GM19395 (cell line): Measurements from ENCODE around the gene LARGE1.

Source experiments
- ATAC-seq: cut with Tn5 transposase; IDR thresholded peaks from one replicate; pipeline ENCODE4 v1.9.1; 2021; ENCODE audit warnings: mild to moderate bottlenecking, moderate library complexity; ENCODE audit not compliant: unreplicated experiment

The LARGE1 gene

GRCh38 chr22:33331017-33331416 is 589.3 kb downstream of the LARGE1 start:
- no peak for ATAC-seq

- no peak for ATAC-seq
These were observed 589.7 kb downstream of the LARGE1 start for GRCh38 chr22:33330534-33330933.

DNA sequence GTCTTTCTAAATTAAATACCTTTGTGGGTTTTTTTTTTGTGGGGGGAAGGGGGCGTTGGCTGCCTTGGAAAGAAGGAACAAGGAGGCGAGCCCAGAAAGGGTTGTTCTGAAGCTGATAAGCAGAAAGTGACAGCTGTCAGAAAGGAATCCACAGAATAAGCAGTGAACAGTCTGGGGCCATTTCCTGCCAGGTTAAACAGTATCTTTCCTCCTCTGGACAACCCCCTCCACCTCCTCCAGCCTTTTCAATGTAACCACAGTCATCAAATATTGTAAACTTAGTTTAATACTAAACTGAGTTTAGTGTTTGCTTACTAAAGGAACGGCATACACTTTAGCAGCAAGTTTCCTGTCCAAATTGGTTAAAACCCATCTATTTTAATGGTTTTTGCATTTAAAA is 590.9 kb downstream of the LARGE1 start:
- ATAC-seq = no peak

DNA sequence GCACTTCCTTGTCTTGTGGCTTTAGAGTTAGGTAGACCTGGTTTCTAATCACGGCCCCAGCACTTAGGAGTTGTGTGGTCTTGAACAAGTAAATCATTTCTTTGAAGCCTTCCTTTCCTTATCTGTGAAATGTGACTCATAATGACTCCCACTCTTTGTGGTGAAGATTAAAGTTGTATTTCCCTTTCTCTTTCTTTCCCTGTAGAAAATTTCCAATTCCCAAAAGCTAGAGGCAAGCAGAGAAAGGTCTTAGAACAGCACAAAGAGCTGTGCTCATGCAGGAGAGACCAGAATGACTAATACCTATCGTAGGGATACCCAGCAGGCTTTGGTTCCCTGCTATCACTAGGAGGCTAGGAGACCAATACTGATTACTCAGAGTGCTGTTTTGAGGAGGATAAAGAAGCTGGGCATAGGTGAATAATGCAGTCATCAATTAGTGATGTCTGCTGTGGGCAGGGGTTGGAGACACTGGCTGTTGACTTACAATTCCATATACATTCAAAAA is 591.4 kb downstream of the LARGE1 start:
- ATAC-seq = no peak

DNA sequence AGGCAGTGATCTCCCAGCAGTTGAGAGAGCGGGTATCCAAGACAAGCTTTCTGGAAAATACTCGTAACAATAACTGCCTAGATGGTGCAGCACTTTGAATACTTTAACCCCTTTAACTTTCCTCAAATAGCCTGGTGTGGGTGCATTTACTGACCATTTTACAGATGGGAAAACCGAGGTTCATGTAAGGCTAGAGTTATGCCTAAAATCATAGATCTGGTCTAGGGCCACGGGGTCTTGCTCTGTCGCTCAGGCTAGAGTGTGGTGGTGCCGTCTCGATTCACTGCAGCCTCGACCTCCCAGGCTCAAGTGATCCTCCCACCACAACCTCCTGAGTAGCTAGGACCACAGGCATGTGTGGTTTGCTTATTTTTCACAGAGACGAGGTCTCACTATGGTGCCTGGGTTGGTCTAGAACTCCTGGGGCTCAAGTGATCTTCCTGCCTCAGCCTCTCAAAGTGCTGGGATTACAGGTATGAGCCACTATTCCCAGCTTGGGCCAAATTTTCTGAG is 592.9 kb downstream of the LARGE1 start:
- ATAC-seq = no peak

DNA sequence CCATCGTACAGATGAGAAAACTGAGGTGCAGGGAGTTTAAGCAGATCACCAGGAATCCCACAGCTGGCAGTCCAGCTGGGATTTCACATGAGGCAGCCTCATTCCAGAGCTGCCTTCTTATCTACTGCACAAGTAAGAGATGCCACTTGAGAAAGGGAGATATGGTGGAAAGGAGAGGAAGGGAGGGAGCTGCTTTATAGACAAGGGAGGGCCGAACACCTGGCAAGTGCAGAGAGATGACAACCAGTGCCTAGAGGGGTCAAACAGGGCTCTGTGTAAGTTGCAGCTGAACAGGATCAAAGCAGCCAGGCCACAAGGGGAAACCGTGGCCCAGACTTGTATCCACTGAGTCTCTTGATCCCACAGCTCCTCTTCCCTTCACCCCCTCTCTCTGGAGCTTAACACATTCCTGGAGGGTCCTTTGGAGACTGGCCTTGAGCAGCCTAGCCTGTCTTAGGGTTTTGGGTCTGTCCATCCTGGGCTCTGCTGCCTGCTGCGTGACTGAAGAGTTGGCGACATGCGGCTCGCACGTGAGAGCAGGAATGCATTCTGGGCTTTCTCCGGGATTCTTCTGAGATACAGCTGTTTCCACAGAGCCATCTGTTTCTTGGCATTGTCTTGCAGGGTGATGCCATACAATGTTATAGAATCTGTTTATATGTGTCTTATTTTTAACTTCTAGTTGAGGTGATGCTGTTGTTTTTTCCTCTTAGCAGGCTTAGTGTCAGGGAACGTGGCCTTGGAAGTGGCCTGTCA is 593.6 kb downstream of the LARGE1 start:
- ATAC-seq = no peak

DNA sequence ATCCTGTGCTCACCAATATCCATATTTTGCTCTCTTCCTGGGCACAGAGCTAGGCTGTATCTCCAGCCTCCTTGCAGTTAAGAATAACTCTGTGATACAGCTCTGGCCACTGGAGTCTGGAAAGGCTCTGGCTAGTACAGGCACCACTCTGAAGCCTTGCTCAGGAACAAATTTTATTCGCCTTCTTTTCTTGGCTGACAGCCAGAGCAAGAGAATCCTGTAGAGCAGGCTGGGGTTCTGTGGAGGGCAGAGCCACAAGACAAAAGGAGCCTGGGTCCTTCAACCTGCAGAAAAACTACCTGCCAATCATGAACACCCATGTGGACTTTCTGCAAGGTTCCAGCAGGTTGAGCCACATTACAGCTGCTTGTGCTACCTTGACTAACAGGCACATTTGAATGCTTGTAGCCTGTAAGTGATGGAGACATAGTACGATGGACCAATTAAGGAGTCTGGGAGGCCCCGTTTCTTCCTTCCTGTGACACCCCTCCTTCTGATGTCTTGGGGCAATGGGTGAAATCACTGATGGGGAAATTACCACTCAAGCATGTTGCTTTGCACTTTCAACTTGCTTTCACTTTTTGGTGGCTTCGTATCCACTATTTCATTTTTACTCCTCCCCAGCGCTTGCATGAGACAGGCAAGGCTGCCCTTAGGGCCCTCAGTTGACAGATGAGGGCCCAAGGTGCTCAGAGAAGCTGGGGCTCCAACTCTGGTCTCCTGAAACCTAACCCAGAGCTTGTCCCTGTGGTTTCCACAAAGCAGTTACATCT is 594.9 kb downstream of the LARGE1 start:
- peak; percentile 56 for ATAC-seq

DNA sequence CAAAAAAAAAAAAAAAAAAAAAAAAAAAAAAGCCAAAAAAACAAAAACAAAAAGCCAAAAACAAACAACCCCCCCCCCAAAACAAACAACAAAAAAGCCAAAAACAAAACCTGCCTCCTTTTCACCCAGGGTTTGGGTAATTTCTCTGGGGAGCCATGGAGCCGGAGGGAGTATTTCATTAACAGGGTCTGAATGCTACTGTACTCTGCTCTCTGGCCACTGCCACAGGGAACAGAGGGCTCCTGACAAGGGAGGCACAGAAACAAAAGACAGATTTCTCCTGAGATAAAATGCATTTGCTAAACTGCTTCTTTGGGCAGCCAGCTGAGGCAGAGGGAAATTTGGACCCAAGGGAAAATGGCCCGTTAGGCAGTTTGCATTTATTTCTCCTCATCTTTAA is 596.0 kb downstream of the LARGE1 start:
- no peak for ATAC-seq

DNA sequence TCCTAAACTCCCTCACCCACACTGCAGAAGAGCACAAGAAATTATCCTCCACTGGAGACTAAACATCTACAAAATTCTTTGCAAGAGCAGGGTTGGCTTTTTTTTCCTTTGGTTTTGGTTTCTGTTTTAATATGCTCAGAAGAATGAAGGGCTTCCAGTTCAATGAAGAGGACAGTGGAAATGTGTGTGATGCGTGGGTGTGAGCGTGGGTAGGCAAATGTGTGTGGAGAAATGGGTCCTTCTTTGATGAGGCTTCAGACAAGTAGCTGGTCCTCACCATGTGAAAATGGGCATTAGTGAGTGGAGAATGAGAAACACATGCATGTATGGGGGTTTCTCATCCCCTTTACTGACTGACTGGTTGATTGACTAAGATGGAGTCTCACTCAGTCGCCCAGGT is 598.8 kb downstream of the LARGE1 start:
- ATAC-seq = no peak

- ATAC-seq = no peak
These were observed 604.3 kb downstream of the LARGE1 start for GRCh38 chr22:33315954-33316353.

DNA sequence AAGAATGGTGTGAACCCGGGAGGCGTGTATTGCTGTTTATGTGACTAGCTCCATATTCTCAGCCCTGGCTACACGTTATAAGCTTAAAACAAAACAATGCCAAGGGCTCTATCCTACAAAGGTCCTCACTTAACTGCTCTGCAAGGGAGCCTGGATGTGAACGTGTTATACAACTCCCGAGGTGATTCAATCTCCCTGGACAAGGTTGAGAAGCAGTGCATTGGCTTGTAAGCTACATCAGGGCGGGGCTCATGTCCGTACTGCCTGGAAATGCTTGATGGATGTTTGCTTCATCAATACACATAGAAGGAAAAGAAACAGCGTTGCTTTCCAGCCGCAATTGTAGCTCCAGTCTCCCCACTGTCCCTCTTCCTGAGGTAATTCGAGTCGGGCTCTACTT is 605.2 kb downstream of the LARGE1 start:
- no peak for ATAC-seq

GRCh38 chr22:33314316-33314715 is 606.0 kb downstream of the LARGE1 start:
- ATAC-seq = no peak

- no peak for ATAC-seq
These were observed 617.2 kb downstream of the LARGE1 start for GRCh38 chr22:33303099-33303498.

- ATAC-seq = no peak
These were observed 617.7 kb downstream of the LARGE1 start for GRCh38 chr22:33302549-33302948.

- no peak for ATAC-seq
These were observed 618.2 kb downstream of the LARGE1 start for GRCh38 chr22:33302049-33302545.

- ATAC-seq = no peak
These were observed 620.1 kb downstream of the LARGE1 start for GRCh38 chr22:33300165-33300564.

- ATAC-seq = peak; percentile 83
These were observed 620.9 kb downstream of the LARGE1 start for GRCh38 chr22:33299245-33299956.

DNA sequence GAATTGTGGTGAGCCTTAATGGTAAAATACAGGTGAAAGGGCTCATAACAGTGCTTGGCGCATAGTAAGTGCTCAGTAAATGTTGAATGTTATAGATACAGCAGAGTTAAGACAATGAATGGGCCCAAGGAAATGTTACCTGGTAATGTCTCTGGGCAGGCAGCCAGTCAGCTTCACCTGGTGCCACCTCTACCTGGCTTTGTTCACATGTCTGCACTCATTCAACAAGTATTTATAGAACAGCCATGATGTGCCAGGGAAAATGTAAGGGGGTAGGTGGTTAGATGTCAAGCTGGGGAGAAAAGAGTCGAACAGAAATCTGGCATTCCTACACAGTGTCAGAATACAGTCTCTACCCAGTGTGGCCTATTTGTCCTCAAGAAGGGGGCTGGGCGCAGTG is 623.3 kb downstream of the LARGE1 start:
- no peak for ATAC-seq

DNA sequence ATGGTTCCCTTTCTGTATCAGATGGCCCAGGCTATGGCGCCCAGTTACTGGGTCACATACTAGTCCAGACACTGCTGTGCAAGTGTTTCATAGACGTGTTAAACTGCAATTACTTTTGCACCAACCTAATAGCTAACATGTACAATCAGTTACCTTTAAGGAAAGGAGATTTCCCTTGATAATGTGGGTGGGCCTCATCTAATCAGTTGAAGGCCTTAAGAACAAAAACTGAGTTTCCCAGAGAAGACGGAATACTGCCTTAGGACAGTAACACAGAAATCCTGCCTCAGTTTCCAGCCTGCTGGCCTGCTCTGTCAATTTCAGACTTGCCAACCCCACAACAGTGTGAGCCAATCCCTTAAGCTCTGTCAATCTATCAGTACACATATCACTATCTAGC is 632.2 kb downstream of the LARGE1 start:
- ATAC-seq = no peak

- no peak for ATAC-seq
These were observed 645.2 kb downstream of the LARGE1 start for GRCh38 chr22:33275073-33275443.
